ENCODE data around the gene BSDC1. TPM values are rescaled to one million over a fixed set of nuclear protein-coding genes. Genes with fewer than 3 reads are reported as not detected.

The BSDC1 gene
- total and polyA plus RNA-seq, 2 of the 13 experiments (the other 11 are each of a cell fraction or from before 2014, with no cell fraction given), result 40.3 to 64.2 TPM

GRCh38 chr1:32352831-32353383 lies 41.3 kb downstream of the BSDC1 start (continued):
- TF ChIP-seq ETV5 (CRISPR knock-in tag; IDR thresholded peaks at IDR 0.05; ENCODE audit: borderline replicate concordance) (no peak), ATF1 (CRISPR knock-in tag; IDR thresholded peaks at IDR 0.05) (no peak), ZKSCAN1 (IDR thresholded peaks at IDR 0.05; ENCODE audit: low read length) (no peak)

GRCh38 chr1:32352239-32352745 lies 41.9 kb downstream of the BSDC1 start:
- no peaks in the 10 kb centered on the region for H3K36me3 ChIP-seq (replicated peaks in 1 of 2; ENCODE audit: control insufficient read depth in 1 of 2, insufficient read depth in 2 of 2, low read length in 2 of 2)
- peak overlapping the region; percentile 80 for H3K4me2 ChIP-seq (ENCODE audit: low read depth, low read length)
- H3K27me3 ChIP-seq (ENCODE audit: control insufficient read depth in 1 of 2, insufficient read depth in 2 of 2, low read length in 2 of 2), result no peaks in the 10 kb centered on the region
- ChIA-PET CTCF (ENCODE audit: low intra/inter-chr PET ratio, low total read pairs) (no interaction called here), POLR2A (interaction anchor here (0.7 to 10.1 kb wide), 22 partner anchors 8 to 299 kb away, joined by 3 to 222 read pairs (median 8); partner anchors contain the start of genes BSDC1, FAM229A, HDAC1 and LCK)
- no TSS peak for BruUV-seq (replicated peaks)
- FAIRE-seq (peak; percentile 51), DNase-seq (ENCODE audit: low spot score) (peak; percentile 33), ATAC-seq (peak; percentile 13)
- H2AFZ ChIP-seq (ENCODE audit: low read length), result no peak overlapping the region
- peak overlapping the region; percentile 87 for H3K9ac ChIP-seq (ENCODE audit: insufficient read depth, low read depth, low read length)
- H3K27ac ChIP-seq (ENCODE audit: extremely low read length, insufficient read depth, low read length), result peak overlapping the region; percentile 92
- 9% methylated on average over 5 of the region's 8 CpGs for WGBS (ENCODE audit: low lambda C conversion rate)
- H3K4me1 ChIP-seq (ENCODE audit: insufficient read depth, low read length), result peaks cover 63% of the 10 kb centered on the region
- H4K20me1 ChIP-seq (ENCODE audit: insufficient read depth, low read length), result no peaks in the 10 kb centered on the region
- no peaks in the 10 kb centered on the region for H3K79me2 ChIP-seq (ENCODE audit: insufficient read depth, low read length)
- H3K4me3 ChIP-seq (replicated peaks in 1 of 3; ENCODE audit: insufficient read depth in 1 of 3, low read depth in 2 of 3, low read length in 3 of 3), result peak overlapping the region; percentile 64 to 81 (median 73)
- in situ Hi-C loops (cut with HindIII; ENCODE audit: extremely low pct_ligation_motif_present, low pct_unique_long_range_greater_than_20kb) (no loop called here), intact Hi-C loops (cut with micrococcal nuclease; ENCODE audit: unreplicated experiment) (no loop called here)
- H3K9me3 ChIP-seq (ENCODE audit: low read length), result no peaks in the 10 kb centered on the region
- TF ChIP-seq ZBTB7B (CRISPR knock-in tag; IDR thresholded peaks at IDR 0.05), result peak; percentile 58; the same call in 1 of the 2 replicates
- TF ChIP-seq NONO (IDR thresholded peaks at IDR 0.05), result no peak
- 0 out of 2 replicates have a peak, but pooled peaks have one; percentile 36 for TF ChIP-seq NONO (CRISPR knock-in tag; conservative IDR thresholded peaks at IDR 0.05)
- TF ChIP-seq IRX3 (CRISPR knock-in tag; IDR thresholded peaks at IDR 0.05; ENCODE audit: borderline replicate concordance, low read depth), result 0 out of 2 replicates have a peak, but pooled peaks have one; percentile 21
- TF ChIP-seq RBFOX2 (IDR thresholded peaks at IDR 0.05; ENCODE audit: low read depth, low read length), result no peak
- TF ChIP-seq HNF4A (CRISPR knock-in tag; IDR thresholded peaks at IDR 0.05), result peak; percentile 40; the same call in 1 of the 2 replicates
- TF ChIP-seq POLR2A (IDR thresholded peaks at IDR 0.05; ENCODE audit: insufficient read depth in 1 of 2, low read depth in 2 of 2, low read length in 2 of 2), result peak in 1 of 2 experiments; percentile 53; a peak in 2 of 4 replicates
- no peak for TF ChIP-seq FOXA1 (IDR thresholded peaks at IDR 0.05)
- no peak for TF ChIP-seq FOXA1 (CRISPR knock-in tag; IDR thresholded peaks at IDR 0.05)
- TF ChIP-seq DPF2 (CRISPR knock-in tag; IDR thresholded peaks at IDR 0.05; ENCODE audit: borderline replicate concordance, low read depth), result no peak
- TF ChIP-seq ZSCAN30 (CRISPR knock-in tag; IDR thresholded peaks at IDR 0.05), result 0 out of 2 replicates have a peak, but pooled peaks have one; percentile 51
- TF ChIP-seq HOMEZ (CRISPR knock-in tag; IDR thresholded peaks at IDR 0.05; ENCODE audit: low read depth), result no peak
- TF ChIP-seq ZNF782 (CRISPR knock-in tag; IDR thresholded peaks at IDR 0.05; ENCODE audit: borderline replicate concordance), result no peak
- TF ChIP-seq HDAC6 (IDR thresholded peaks at IDR 0.05; ENCODE audit: low read depth, low read length), result no peak
- 0 out of 2 replicates have a peak, but pooled peaks have one; percentile 11 for TF ChIP-seq TAF1 (CRISPR knock-in tag; IDR thresholded peaks at IDR 0.05)
- no peak for TF ChIP-seq ZNF460 (CRISPR knock-in tag; IDR thresholded peaks at IDR 0.05; ENCODE audit: borderline replicate concordance)
- TF ChIP-seq FOXP1 (IDR thresholded peaks at IDR 0.05), result no peak
- TF ChIP-seq FOXP1 (CRISPR knock-in tag; IDR thresholded peaks at IDR 0.05), result no peak
- TF ChIP-seq ZNF180 (CRISPR knock-in tag; IDR thresholded peaks at IDR 0.05; ENCODE audit: borderline replicate concordance, low read depth), result no peak
- 0 out of 2 replicates have a peak, but pooled peaks have one; percentile 26 for TF ChIP-seq GFI1 (CRISPR knock-in tag; IDR thresholded peaks at IDR 0.05; ENCODE audit: borderline replicate concordance)

Data from HepG2 (cell line).